ES-I3 (cell line): Measurements from ENCODE around the gene ZBTB16.

ENCODE experiments used
- H3K36me3 ChIP-seq: 2 replicates; pipeline ENCODE4 v1.6.1; 2013; ENCODE audit warnings: mild to moderate bottlenecking, low read length, control low read depth, moderate library complexity; ENCODE audit not compliant: insufficient read depth
- H3K4me1 ChIP-seq: 2 replicates; pipeline ENCODE4 v1.6.1; 2013; ENCODE audit warnings: mild to moderate bottlenecking, control low read depth, low read length; ENCODE audit not compliant: insufficient read depth
- H3K9ac ChIP-seq: 2 replicates; pipeline ENCODE4 v1.6.1; 2013; ENCODE audit warnings: low read depth, mild to moderate bottlenecking, low read length, moderate library complexity
- H3K9me3 ChIP-seq: 2 replicates; pipeline ENCODE4 v1.6.1; 2013; ENCODE audit warnings: mild to moderate bottlenecking, low read length, moderate library complexity; ENCODE audit not compliant: control insufficient read depth, insufficient read depth

The ZBTB16 gene

DNA sequence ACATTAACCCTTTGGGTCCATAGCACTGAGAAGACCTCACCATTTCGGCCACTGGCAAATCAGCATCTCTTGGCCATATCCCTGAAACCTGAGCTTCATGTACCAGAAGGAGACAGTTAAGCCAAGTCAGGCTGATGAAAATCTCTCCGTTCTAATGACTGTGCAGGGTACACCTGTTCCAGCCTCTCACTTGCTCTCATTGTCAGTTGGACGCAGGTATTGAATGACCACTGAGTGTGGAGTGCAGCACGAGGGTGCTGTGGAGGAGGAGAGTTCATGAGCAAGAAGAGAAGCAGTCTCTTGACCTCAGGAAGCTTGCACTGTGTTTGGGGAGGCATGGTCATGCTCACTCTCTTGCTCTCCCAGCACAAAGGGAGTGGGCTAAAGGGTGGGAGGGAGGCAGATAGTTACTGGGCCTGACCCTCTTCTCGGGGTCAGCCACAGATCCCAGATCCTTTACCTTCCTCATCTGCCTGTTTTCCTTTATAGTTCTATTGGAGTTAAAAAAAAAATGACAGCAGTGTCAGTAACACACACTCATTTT, 65.2 kb downstream of the ZBTB16 start:
- Histone ChIP-seq H3K9ac (no peak overlapping the region), H3K4me1 (no peaks in the 10 kb centered on the region), H3K9me3 (no peaks in the 10 kb centered on the region; the same call in 1 of the 2 replicates), H3K36me3 (no peaks in the 10 kb centered on the region; the same call in 1 of the 2 replicates)

DNA sequence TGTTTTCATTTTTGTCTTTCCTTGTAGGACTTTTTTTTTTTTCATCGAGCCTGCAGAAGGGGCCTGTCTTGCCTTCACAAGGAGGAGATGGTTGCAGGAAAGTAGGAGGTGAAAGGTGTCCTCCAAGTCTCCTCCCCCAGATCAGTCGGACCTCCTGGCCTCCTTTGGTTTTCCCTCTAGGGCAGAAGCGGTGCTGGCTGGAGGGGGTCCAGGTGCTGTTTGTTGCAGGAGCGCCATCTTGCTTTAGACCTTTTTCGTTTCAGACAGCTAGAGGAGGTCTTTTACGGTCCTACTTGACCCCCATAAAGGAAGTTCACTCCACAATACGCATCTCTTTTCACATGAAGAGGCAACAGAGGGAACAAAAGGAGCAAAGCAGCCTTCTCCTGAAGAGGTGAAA, 66.0 kb downstream of the ZBTB16 start:
- H3K36me3 ChIP-seq = no peaks in the 10 kb centered on the region
- H3K9ac ChIP-seq = no peak overlapping the region
- H3K4me1 ChIP-seq = no peaks in the 10 kb centered on the region
- H3K9me3 ChIP-seq = no peaks in the 10 kb centered on the region; the same call in 1 of the 2 replicates

DNA sequence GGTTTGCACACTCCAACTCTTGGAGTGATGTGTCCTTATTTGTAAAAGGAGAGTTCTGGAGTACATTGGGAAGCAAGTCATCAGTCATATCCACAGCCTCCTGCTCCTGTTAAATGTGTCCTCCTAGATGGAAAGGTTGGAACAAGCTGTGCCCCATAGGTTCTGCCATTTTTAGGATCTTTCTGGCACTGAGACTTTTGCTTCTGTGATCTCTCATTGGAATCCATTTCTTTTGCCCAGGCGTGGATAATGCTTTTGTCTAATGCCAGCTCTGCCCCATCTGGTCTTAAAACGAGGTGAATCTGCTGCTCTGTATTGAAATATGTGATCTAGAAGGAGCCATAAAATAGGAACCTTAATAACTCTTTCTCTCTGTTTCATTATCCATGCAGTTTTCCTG, 66.4 kb downstream of the ZBTB16 start:
- Histone ChIP-seq H3K9ac (no peak overlapping the region), H3K36me3 (no peaks in the 10 kb centered on the region), H3K9me3 (no peaks in the 10 kb centered on the region; the same call in 1 of the 2 replicates), H3K4me1 (no peaks in the 10 kb centered on the region)

DNA sequence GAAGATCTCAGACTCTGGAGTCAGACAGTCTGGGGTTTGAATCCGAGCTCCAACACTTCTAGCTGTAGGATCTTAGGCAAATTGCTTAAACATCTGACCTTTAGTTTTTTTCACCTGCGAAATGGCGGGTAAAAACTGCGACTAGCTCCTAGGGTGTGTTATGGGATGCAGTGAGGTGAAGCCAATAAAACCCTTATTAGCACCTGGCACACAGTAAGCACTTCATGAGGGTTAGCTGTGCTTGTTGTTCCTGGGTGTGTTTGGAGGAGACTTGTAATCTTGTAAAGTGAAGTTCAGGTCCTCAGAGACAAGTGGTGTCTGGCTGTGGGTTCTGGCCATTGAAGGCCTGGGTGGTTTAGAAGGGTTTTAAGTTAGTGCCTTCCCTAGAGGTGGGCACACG, 68.9 kb downstream of the ZBTB16 start:
- Histone ChIP-seq H3K36me3 (no peaks in the 10 kb centered on the region), H3K4me1 (no peaks in the 10 kb centered on the region), H3K9me3 (no peaks in the 10 kb centered on the region), H3K9ac (no peak overlapping the region)

DNA sequence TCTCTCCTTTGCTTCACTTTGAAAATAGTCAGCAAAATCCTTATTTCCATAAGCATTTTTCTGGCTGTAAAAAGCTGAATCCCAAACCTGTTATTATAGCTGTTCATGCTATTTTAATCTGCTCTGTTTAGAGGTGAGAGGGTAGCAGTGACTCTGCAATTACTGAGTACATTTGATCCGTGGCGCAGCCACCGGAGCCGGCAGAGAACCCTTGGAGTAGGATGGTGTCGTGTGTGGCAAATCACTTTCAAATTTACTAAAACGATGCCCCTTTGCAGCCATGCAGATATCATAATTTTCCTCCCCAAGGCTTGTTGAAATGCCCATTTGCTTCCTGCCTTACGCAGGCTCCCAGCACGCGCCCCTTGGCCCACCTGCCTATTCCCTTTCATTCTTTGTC, 69.6 kb downstream of the ZBTB16 start:
- Histone ChIP-seq H3K4me1 (no peaks in the 10 kb centered on the region), H3K9ac (no peak overlapping the region), H3K9me3 (no peaks in the 10 kb centered on the region), H3K36me3 (no peaks in the 10 kb centered on the region)

DNA sequence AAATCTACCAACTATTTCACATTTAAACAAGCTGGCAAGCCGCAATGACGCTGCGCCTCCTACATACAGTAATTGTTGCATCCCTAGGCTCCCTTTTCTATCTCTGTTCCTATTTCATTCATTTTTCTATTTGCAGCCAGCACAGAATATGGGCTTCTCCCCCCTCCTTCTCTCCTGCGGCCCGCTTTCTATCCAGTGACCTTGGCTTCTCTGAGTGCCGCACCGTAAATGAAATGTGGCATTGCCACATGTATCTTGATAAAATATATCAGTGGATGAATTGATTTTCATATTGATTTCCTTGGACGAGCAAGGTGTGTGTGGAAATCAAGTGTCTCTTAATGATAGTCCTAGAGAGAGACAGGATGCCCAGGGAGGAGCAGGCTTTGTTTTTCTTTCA, 70.2 kb downstream of the ZBTB16 start:
- H3K36me3 ChIP-seq = no peaks in the 10 kb centered on the region
- no peaks in the 10 kb centered on the region for H3K9me3 ChIP-seq
- H3K4me1 ChIP-seq = no peaks in the 10 kb centered on the region
- H3K9ac ChIP-seq = no peak overlapping the region

DNA sequence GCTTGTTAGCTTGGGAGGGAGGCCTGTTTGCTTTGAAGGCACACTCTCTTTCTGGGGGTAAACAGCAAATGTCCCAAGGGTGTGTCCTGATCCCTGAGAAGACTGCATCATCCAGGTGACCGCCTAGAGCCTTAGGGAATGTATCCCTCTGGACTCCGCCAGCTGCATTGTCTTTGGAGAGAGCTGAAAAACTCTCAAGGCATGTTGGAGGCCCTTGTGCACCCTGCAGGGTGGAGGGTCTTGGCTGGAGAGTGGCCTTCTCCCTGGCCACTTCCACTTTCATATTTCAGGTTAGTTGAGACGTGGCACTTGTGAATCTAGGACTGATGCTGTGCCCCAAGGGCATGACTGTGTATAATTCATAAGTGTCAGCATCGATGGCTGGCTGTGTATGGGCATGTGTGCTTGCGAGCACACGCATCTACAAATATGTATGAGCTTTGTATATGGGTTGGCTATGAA, 70.6 kb downstream of the ZBTB16 start:
- no peaks in the 10 kb centered on the region for H3K9me3 ChIP-seq
- H3K9ac ChIP-seq = no peak overlapping the region
- H3K4me1 ChIP-seq = 0 out of 2 replicates have a peak, but pooled peaks cover 2% of the 10 kb centered on the region
- H3K36me3 ChIP-seq = no peaks in the 10 kb centered on the region

DNA sequence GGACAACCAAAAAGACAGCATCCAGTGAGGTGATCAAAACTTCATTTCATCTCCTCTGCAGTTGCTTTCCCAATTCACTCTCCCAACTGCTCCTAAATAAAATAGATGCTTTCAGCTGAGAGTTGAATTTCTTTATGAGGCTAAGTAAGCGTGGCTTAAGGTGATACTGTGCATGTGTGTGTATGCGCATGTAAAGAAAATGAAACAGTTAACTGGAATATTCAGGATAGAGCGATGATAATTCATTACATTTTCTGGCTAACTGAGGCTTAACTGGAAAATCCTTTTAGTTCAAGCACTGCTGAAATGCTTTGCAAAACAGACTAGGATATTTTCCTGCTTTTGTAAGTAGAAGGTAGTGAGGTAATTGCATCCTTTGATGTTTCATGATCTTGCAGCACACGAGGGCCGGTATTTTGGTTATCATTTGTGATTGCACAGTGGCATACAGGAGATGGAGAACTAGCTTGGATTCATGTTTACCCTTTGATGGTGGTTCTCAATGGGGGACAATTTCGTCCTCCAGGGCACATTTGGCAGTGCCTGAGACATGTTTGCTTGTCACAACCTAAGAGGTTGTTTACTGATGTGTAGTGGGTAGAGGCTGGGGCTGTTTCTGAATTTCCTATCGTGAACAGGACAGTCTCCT, 71.2 kb downstream of the ZBTB16 start:
- no peaks in the 10 kb centered on the region for H3K36me3 ChIP-seq
- H3K9me3 ChIP-seq = no peaks in the 10 kb centered on the region
- H3K9ac ChIP-seq = no peak overlapping the region
- peaks cover 6% of the 10 kb centered on the region; the same call in 1 of the 2 replicates for H3K4me1 ChIP-seq

DNA sequence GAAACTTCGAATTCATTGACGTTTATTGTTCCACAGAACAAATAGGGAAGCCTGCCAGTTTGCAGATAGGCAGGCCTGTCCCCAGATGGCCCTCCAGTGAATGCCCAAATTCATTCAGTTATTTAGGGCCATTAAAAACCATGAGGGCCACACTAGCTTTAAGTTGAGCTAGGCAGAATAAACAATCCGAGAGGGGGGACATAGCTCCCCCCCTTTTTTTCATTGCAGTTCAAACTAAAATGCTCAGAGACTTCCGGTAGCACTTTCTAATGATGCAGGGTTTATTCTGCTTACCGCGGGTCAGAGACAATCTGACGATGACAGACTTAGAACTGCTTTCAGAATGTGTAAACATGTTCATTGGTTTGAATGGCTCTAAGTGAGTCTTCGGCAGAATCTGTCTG, 72.0 kb downstream of the ZBTB16 start:
- Histone ChIP-seq H3K36me3 (no peaks in the 10 kb centered on the region), H3K9me3 (no peaks in the 10 kb centered on the region), H3K4me1 (peaks cover 8% of the 10 kb centered on the region; the same call in 1 of the 2 replicates), H3K9ac (no peak overlapping the region)

DNA sequence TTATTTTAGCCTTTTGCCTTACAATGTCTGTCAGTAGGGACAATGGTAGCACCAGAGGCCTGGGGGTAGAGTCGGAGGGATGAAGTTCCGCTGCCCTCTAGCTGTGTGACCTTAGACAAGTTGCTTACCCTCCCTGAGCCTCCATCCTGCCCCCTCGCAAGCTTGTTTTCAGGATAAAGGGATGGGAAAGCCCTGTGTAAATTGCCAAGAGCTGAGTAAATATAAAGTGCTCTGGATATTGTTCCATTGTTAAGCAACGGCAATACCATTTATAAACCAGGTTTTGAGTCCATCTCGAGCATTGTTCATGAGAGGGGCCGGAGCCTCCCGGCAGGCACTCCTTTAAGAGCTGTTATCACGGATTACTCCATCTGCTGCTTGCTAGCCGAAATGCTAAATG, 72.9 kb downstream of the ZBTB16 start:
- Histone ChIP-seq H3K36me3 (no peaks in the 10 kb centered on the region), H3K9me3 (no peaks in the 10 kb centered on the region), H3K4me1 (peaks cover 8% of the 10 kb centered on the region; the same call in 1 of the 2 replicates), H3K9ac (no peak overlapping the region)

DNA sequence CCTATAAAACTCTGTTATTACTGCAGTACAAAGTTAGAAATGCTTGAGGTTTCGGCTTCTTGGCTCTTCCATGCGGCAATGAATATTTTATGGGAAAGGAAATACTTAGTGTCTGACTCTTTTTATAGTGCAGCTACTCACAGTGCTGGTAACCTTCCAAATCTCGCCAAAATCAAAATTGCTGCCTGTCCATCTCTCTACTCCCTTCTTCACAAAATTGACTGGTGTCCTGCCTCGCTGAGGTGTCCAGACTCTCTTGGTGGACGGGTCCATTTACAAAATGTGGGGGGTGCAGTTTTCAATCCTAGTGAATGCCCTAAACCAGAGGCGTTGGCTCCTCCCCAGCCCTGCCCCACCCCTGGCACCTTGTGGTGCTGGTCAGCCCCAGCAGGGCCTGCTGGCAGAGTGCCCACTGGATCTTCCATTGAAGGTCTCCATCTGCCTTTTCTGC, 73.5 kb downstream of the ZBTB16 start:
- Histone ChIP-seq H3K9me3 (no peaks in the 10 kb centered on the region), H3K9ac (no peak overlapping the region), H3K4me1 (peaks cover 8% of the 10 kb centered on the region; the same call in 1 of the 2 replicates), H3K36me3 (no peaks in the 10 kb centered on the region)

DNA sequence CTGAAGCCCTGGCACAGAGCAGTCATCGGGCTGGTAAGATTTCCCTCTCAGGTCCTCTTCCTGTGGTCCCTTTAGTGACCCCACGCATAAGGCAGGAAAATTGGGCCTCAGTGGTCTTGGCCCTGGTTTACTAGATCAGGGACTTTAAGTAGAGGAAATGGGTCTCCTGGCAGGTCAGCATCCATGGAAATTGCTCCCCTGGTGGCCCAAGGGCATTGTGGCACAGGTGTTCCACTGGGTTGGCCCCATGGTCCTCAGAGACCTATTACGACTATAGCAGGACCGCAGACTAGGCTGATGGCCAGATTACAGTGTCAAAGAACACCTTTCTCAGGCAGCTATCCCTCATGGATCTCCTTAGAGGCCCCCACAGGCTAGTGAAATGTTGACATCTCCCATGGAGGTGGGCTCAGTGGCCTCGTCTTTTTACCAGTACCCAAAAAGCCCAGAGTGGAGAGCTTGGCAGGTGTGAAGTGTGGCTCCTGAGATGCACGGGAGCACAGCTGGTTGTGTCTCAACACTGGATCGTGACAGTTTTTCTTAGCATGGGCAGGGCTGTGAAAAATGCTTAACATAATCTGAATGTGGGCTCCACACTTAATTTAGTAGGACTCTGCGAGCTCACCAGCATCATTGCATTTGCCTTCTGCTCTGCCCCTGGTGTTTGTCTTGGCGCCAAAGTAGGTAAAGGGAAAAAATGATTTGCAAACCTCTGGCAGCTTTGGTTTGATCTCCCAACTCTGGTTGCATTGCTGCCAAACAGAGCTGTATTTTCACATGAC, 74.2 kb downstream of the ZBTB16 start:
- H3K4me1 ChIP-seq = peaks cover 8% of the 10 kb centered on the region; the same call in 1 of the 2 replicates
- no peak overlapping the region for H3K9ac ChIP-seq
- H3K9me3 ChIP-seq = no peaks in the 10 kb centered on the region
- no peaks in the 10 kb centered on the region for H3K36me3 ChIP-seq

DNA sequence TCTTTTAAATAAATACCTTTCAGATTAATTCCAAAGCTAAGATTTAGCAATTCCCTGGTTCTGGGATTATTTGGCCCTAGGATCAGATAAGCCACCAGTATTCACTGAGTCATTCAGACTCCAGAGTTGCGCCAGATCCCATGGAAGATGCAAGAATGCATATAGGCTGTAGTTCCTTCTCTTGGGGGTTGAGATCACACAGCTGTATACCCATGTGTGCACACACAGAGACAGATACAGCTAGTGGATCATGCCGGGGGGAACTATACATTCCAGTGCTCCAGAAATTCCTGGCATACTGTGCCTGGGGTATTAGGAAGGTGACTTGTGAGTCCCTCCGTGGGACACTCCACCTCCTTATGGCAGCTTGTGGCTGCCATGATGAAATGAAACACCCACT, 75.4 kb downstream of the ZBTB16 start:
- H3K36me3 ChIP-seq = no peaks in the 10 kb centered on the region
- no peak overlapping the region for H3K9ac ChIP-seq
- H3K4me1 ChIP-seq = peaks cover 8% of the 10 kb centered on the region; the same call in 1 of the 2 replicates
- no peaks in the 10 kb centered on the region for H3K9me3 ChIP-seq

DNA sequence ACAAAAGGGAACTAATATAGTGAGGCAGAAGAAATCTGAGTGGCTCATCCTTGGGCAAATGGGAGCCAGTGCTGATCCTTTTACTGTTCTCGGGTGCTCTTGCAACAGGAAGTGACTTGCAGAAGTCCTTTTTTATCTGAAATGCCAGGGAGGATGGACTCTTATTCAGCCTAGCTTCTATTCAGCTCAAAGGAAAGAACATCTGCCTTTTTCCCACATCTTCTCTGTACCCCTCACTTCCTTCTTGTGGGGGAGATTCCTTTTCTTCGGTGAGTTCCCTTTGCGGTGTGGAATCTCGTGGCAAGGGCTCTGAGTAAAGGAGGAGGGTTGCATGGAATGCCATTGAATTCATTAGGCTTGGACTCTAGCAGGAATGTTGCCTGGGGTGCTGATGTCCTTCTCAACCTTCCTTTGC, 76.2 kb downstream of the ZBTB16 start:
- peaks cover 8% of the 10 kb centered on the region; the same call in 1 of the 2 replicates for H3K4me1 ChIP-seq
- H3K9me3 ChIP-seq = no peaks in the 10 kb centered on the region
- H3K9ac ChIP-seq = no peak overlapping the region
- H3K36me3 ChIP-seq = no peaks in the 10 kb centered on the region
